Nephron (organoid): ENCODE measurements around the gene SYTL5.

Source experiments
- H3K27ac Mint-ChIP-seq, 3 experiments: 2 replicates each; pipeline ENCODE4 v1.8.0; 2020; ENCODE audit warnings: mixed read lengths in 3 of 3, mild to moderate bottlenecking in 2 of 3, moderate library complexity in 1 of 3
- H3K27me3 Mint-ChIP-seq: 2 replicates; pipeline ENCODE4 v1.8.0; 2021; ENCODE audit warnings: low read depth, mild to moderate bottlenecking, moderate library complexity, mixed read lengths
- H3K36me3 Mint-ChIP-seq: 2 replicates; pipeline ENCODE4 v1.8.0; 2020; ENCODE audit warnings: low read depth, mixed read lengths
- H3K4me1 Mint-ChIP-seq: 2 replicates; pipeline ENCODE4 v1.8.0; 2020; ENCODE audit warnings: mixed read lengths
- H3K4me3 Mint-ChIP-seq, 3 experiments: 2 replicates each; pipeline ENCODE4 v1.8.0; 2020; ENCODE audit warnings: mild to moderate bottlenecking in 3 of 3, mixed read lengths in 3 of 3, moderate library complexity in 2 of 3
- H3K9me3 Mint-ChIP-seq: 2 replicates; pipeline ENCODE4 v1.8.0; 2020; ENCODE audit warnings: mixed read lengths
- CTCF ChIP-seq, 3 experiments: fragments of 200-600 bp; sonication (generic); IDR thresholded peaks; one replicate each; pipeline ENCODE4 v1.5.0; 2021; ENCODE audit warnings: antibody characterized with exemption in 3 of 3; ENCODE audit not compliant: unreplicated experiment in 3 of 3

The SYTL5 gene

GRCh38 chrX:38006291-38006690 is at the start of gene SYTL5:
Gene SYTL5 (plus strand): TSS chrX:38006553. CDS start chrX:38033890, 27,337 bp downstream.
- H3K4me3 Mint-ChIP-seq: peak within 1 kb of the TSS in 1 of 3 experiments; percentile 66
- H3K9me3 Mint-ChIP-seq: peaks cover 12% of the 10 kb centered on the region
- no peak for TF ChIP-seq CTCF (IDR thresholded peaks at IDR 0.05; ENCODE audit: unreplicated experiment in 3 of 3)
- H3K27me3 Mint-ChIP-seq: no peaks in the 10 kb centered on the region
- peak within 1 kb of the TSS in 2 of 3 experiments; percentile 16 to 86 for H3K27ac Mint-ChIP-seq
- no peaks in the 10 kb centered on the region for H3K4me1 Mint-ChIP-seq
- no peaks in the 10 kb centered on the region for H3K36me3 Mint-ChIP-seq

GRCh38 chrX:37958525-37959211 is 47.7 kb upstream of the SYTL5 start:
- H3K4me1 Mint-ChIP-seq: peaks cover 14% of the 10 kb centered on the region
- H3K36me3 Mint-ChIP-seq: no peaks in the 10 kb centered on the region
- H3K4me3 Mint-ChIP-seq: peak overlapping the region in 1 of 3 experiments; percentile 16
- peaks cover 2% of the 10 kb centered on the region for H3K9me3 Mint-ChIP-seq
- TF ChIP-seq CTCF (IDR thresholded peaks at IDR 0.05; ENCODE audit: unreplicated experiment in 3 of 3): no peak
- peak overlapping the region; percentile 34 to 86 (median 78) for H3K27ac Mint-ChIP-seq
- no peaks in the 10 kb centered on the region for H3K27me3 Mint-ChIP-seq

GRCh38 chrX:37959212-37960021 is 46.9 kb upstream of the SYTL5 start:
- peak overlapping the region; percentile 34 to 86 (median 78) for H3K27ac Mint-ChIP-seq
- H3K4me3 Mint-ChIP-seq: peak overlapping the region in 1 of 3 experiments; percentile 16
- no peaks in the 10 kb centered on the region for H3K36me3 Mint-ChIP-seq
- TF ChIP-seq CTCF (IDR thresholded peaks at IDR 0.05; ENCODE audit: unreplicated experiment in 3 of 3): no peak
- peaks cover 5% of the 10 kb centered on the region for H3K9me3 Mint-ChIP-seq
- H3K27me3 Mint-ChIP-seq: no peaks in the 10 kb centered on the region
- H3K4me1 Mint-ChIP-seq: peaks cover 14% of the 10 kb centered on the region

GRCh38 chrX:37961118-37961517 is 45.2 kb upstream of the SYTL5 start:
- TF ChIP-seq CTCF (IDR thresholded peaks at IDR 0.05; ENCODE audit: unreplicated experiment in 3 of 3): no peak
- Mint-ChIP-seq H3K27ac (no peak overlapping the region), H3K36me3 (no peaks in the 10 kb centered on the region), H3K27me3 (no peaks in the 10 kb centered on the region), H3K9me3 (peaks cover 5% of the 10 kb centered on the region), H3K4me1 (peaks cover 14% of the 10 kb centered on the region), H3K4me3 (no peak overlapping the region)

GRCh38 chrX:37967714-37968113 is 38.6 kb upstream of the SYTL5 start:
- Mint-ChIP-seq H3K27me3 (no peaks in the 10 kb centered on the region), H3K27ac (no peak overlapping the region), H3K9me3 (peaks cover 12% of the 10 kb centered on the region)

More at GRCh38 chrX:37967714-37968113, 38.6 kb upstream of the SYTL5 start:
- Mint-ChIP-seq H3K4me3 (no peak overlapping the region), H3K4me1 (no peaks in the 10 kb centered on the region), H3K36me3 (no peaks in the 10 kb centered on the region)
- TF ChIP-seq CTCF (IDR thresholded peaks at IDR 0.05; ENCODE audit: unreplicated experiment in 3 of 3): no peak
